ENCODE measurements around the gene PIGV. TPM values are rescaled to one million over a fixed set of nuclear protein-coding genes. Genes with fewer than 3 reads are reported as not detected.
A peak's percentile ranks its signal among the peaks of the same experiment; 100 is the strongest.

PIGV gene
- polyA plus RNA-seq, 4 donors = 3.4 to 19.6 (median 8.5) TPM

DNA sequence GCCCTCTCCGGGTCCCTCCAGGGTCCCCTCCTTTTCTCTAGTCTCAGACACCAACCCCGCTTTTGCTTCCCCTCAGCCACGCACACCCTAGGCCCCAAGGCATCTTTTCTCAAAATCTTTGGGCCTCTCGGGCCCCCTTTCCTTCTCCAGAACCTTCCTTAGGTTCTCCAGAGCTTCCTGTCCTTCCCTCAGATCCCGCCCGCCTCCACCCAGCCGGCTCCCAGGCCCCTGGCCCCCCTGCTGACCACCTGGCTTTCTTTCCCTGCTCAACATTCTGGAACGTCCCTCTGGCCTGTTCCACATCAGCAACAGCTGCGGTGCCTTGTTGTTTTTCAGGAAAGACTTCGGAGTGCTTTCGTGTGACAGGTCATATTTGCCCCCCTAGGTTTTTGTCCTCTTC is 39.9 kb downstream of the PIGV start:
- H3K9me3 ChIP-seq (ENCODE audit: control insufficient read depth in 2 of 2, insufficient read depth in 1 of 2, low read depth in 1 of 2, low read length in 1 of 2) = no peaks in the 10 kb centered on the region
- H3K4me1 ChIP-seq (ENCODE audit: control insufficient read depth in 3 of 3, insufficient read depth in 2 of 3, low read depth in 1 of 3, low read length in 2 of 3) = peaks cover 5 to 16% (median 11%) of the 10 kb centered on the region in 3 donors
- no peak for FAIRE-seq
- WGBS, 3 donors = 42 to 54% (median 49%) methylated on average over 11 of the region's 11 CpGs
- H3K27ac ChIP-seq (ENCODE audit: low read depth in 1 of 3, low read length in 2 of 3) = peak overlapping the region in 1 of 3 donors; percentile 39
- no peaks in the 10 kb centered on the region for H3K27me3 ChIP-seq (ENCODE audit: control insufficient read depth in 3 of 3, insufficient read depth in 3 of 3, low read length in 3 of 3)
- H3K36me3 ChIP-seq (ENCODE audit: control insufficient read depth in 3 of 3, insufficient read depth in 2 of 3, low read depth in 1 of 3, low read length in 3 of 3) = peaks cover 2 to 29% (median 2%) of the 10 kb centered on the region in 3 donors
- no peak for DNase-seq
- peak overlapping the region in 2 of 3 donors; percentile 59 to 83 for H3K4me3 ChIP-seq (ENCODE audit: low read depth in 1 of 3, low read length in 3 of 3)

- Histone ChIP-seq H3K27me3 (ENCODE audit: control insufficient read depth in 3 of 3, insufficient read depth in 3 of 3, low read length in 3 of 3) (no peaks in the 10 kb centered on the region), H3K36me3 (ENCODE audit: control insufficient read depth in 3 of 3, insufficient read depth in 2 of 3, low read depth in 1 of 3, low read length in 3 of 3) (peaks cover 2 to 35% (median 4%) of the 10 kb centered on the region in 3 donors), H3K4me3 (ENCODE audit: low read depth in 1 of 3, low read length in 3 of 3) (no peak overlapping the region), H3K27ac (ENCODE audit: low read depth in 1 of 3, low read length in 2 of 3) (peak overlapping the region in 1 of 3 donors; percentile 62), H3K4me1 (ENCODE audit: control insufficient read depth in 3 of 3, insufficient read depth in 2 of 3, low read depth in 1 of 3, low read length in 2 of 3) (peaks cover 5 to 16% (median 11%) of the 10 kb centered on the region in 3 donors), H3K9me3 (ENCODE audit: control insufficient read depth in 2 of 2, insufficient read depth in 1 of 2, low read depth in 1 of 2, low read length in 1 of 2) (no peaks in the 10 kb centered on the region)
- FAIRE-seq (no peak), DNase-seq (no peak)
- WGBS, 3 donors = 46 to 70% (median 48%) methylated on average over 4 of the region's 4 CpGs
Measured at GRCh38 chr1:26828411-26828991, 40.8 kb downstream of the PIGV start.

GRCh38 chr1:26829184-26829911 is 41.6 kb downstream of the PIGV start:
- peak overlapping the region in 1 of 3 donors; percentile 7 for H3K27ac ChIP-seq (ENCODE audit: low read depth in 1 of 3, low read length in 2 of 3)
- FAIRE-seq (no peak), DNase-seq (no peak)
- peaks cover 5 to 16% (median 11%) of the 10 kb centered on the region in 3 donors for H3K4me1 ChIP-seq (ENCODE audit: control insufficient read depth in 3 of 3, insufficient read depth in 2 of 3, low read depth in 1 of 3, low read length in 2 of 3)
- H3K4me3 ChIP-seq (ENCODE audit: low read depth in 1 of 3, low read length in 3 of 3) = no peak overlapping the region
- peaks cover 6 to 43% (median 8%) of the 10 kb centered on the region in 3 donors for H3K36me3 ChIP-seq (ENCODE audit: control insufficient read depth in 3 of 3, insufficient read depth in 2 of 3, low read depth in 1 of 3, low read length in 3 of 3)
- no peaks in the 10 kb centered on the region for H3K9me3 ChIP-seq (ENCODE audit: control insufficient read depth in 2 of 2, insufficient read depth in 1 of 2, low read depth in 1 of 2, low read length in 1 of 2)
- no peaks in the 10 kb centered on the region for H3K27me3 ChIP-seq (ENCODE audit: control insufficient read depth in 3 of 3, insufficient read depth in 3 of 3, low read length in 3 of 3)
- 86% methylated on average over 6 of the region's 6 CpGs for WGBS, 3 donors

DNA sequence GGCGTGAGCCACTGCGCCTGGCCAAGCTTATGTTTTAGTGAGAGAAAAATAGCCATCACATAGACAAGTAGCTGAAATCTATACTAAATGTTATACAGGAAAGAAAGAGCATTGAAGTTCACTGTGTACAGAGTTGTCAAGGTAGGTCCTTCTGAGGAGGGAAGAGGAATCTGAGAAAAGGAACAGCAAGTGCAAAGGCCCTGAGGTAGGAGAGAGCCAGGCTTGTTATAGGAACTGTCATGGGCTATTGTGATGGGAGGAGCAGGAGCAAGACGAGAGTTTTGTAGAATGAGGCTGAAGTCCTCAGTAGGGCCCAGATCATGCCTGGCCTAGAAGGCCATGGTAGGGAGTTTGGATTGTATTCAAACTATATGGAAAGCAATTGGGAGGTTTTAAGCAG is 43.3 kb downstream of the PIGV start:
- Histone ChIP-seq H3K4me3 (ENCODE audit: low read depth in 1 of 3, low read length in 3 of 3) (no peak overlapping the region), H3K27ac (ENCODE audit: low read depth in 1 of 3, low read length in 2 of 3) (peak overlapping the region in 1 of 3 donors; percentile 11), H3K36me3 (ENCODE audit: control insufficient read depth in 3 of 3, insufficient read depth in 2 of 3, low read depth in 1 of 3, low read length in 3 of 3) (peaks cover 8 to 58% (median 9%) of the 10 kb centered on the region in 3 donors), H3K27me3 (ENCODE audit: control insufficient read depth in 3 of 3, insufficient read depth in 3 of 3, low read length in 3 of 3) (no peaks in the 10 kb centered on the region), H3K4me1 (ENCODE audit: control insufficient read depth in 3 of 3, insufficient read depth in 2 of 3, low read depth in 1 of 3, low read length in 2 of 3) (peaks cover 4 to 13% (median 9%) of the 10 kb centered on the region in 3 donors), H3K9me3 (ENCODE audit: control insufficient read depth in 2 of 2, insufficient read depth in 1 of 2, low read depth in 1 of 2, low read length in 1 of 2) (no peaks in the 10 kb centered on the region)
- 94 to 95% (median 95%) methylated on average over 3 of the region's 3 CpGs for WGBS, 3 donors
- FAIRE-seq (no peak), DNase-seq (no peak)

GRCh38 chr1:26831546-26832248 is 43.9 kb downstream of the PIGV start:
- H3K27me3 ChIP-seq (ENCODE audit: control insufficient read depth in 3 of 3, insufficient read depth in 3 of 3, low read length in 3 of 3) = no peaks in the 10 kb centered on the region
- H3K36me3 ChIP-seq (ENCODE audit: control insufficient read depth in 3 of 3, insufficient read depth in 2 of 3, low read depth in 1 of 3, low read length in 3 of 3) = peaks cover 8 to 63% (median 12%) of the 10 kb centered on the region in 3 donors
- H3K27ac ChIP-seq (ENCODE audit: low read depth in 1 of 3, low read length in 2 of 3) = peak overlapping the region in 1 of 3 donors; percentile 12
- 51 to 69% (median 54%) methylated on average over 3 of the region's 3 CpGs for WGBS, 3 donors
- DNase-seq (no peak), FAIRE-seq (no peak)
- H3K4me1 ChIP-seq (ENCODE audit: control insufficient read depth in 3 of 3, insufficient read depth in 2 of 3, low read depth in 1 of 3, low read length in 2 of 3) = peaks cover 3 to 11% (median 9%) of the 10 kb centered on the region in 3 donors
- H3K4me3 ChIP-seq (ENCODE audit: low read depth in 1 of 3, low read length in 3 of 3) = no peak overlapping the region
- H3K9me3 ChIP-seq (ENCODE audit: control insufficient read depth in 2 of 2, insufficient read depth in 1 of 2, low read depth in 1 of 2, low read length in 1 of 2) = no peaks in the 10 kb centered on the region

DNA sequence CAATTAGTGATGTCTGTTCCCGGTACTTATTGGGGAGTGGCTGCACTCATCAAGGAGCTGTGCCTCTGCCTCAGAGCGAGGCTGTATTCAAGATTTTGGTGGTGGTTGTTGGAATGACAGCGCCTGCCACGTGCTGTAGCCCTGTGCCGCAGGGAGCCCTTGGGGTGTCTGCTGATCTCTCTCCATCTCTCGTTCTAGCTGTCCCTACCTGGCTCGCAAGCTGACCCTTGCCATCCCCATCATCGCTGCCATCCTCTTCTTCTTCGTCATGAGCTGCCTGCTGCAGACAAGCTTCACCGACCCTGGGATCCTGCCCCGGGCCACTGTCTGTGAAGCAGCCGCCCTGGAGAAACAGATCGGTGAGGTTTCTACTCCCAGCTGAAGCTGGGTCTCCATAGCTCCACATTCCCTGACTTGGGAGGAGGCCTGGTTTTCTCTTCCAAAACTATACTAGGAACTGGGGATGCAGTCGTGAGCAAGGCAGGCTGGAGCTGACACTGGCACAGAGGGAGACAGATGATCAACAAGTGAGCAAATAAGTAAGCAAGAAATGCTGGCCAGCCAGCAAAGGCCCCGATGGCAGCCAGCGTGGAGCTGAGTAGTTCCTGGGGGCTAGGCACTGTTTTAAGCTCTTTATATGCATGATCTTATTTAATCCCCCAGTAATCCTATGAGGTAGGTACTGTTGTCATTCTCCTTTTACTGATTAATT is 44.7 kb downstream of the PIGV start:
- H3K36me3 ChIP-seq (ENCODE audit: control insufficient read depth in 3 of 3, insufficient read depth in 2 of 3, low read depth in 1 of 3, low read length in 3 of 3) = peaks cover 8 to 63% (median 12%) of the 10 kb centered on the region in 3 donors
- no peak for DNase-seq
- peak overlapping the region in 2 of 3 donors; percentile 12 to 94 for H3K27ac ChIP-seq (ENCODE audit: low read depth in 1 of 3, low read length in 2 of 3)
- no peak overlapping the region for H3K4me3 ChIP-seq (ENCODE audit: low read depth in 1 of 3, low read length in 3 of 3)
- H3K9me3 ChIP-seq (ENCODE audit: control insufficient read depth in 2 of 2, insufficient read depth in 1 of 2, low read depth in 1 of 2, low read length in 1 of 2) = no peaks in the 10 kb centered on the region
- peaks cover 3 to 9% (median 9%) of the 10 kb centered on the region in 3 donors for H3K4me1 ChIP-seq (ENCODE audit: control insufficient read depth in 3 of 3, insufficient read depth in 2 of 3, low read depth in 1 of 3, low read length in 2 of 3)
- no peaks in the 10 kb centered on the region for H3K27me3 ChIP-seq (ENCODE audit: control insufficient read depth in 3 of 3, insufficient read depth in 3 of 3, low read length in 3 of 3)
- no peak for FAIRE-seq
- 87 to 91% (median 91%) methylated on average over 16 of the region's 16 CpGs for WGBS, 3 donors

GRCh38 chr1:26833432-26834405 is 46.0 kb downstream of the PIGV start:
- no peak for FAIRE-seq
- H3K4me1 ChIP-seq (ENCODE audit: control insufficient read depth in 3 of 3, insufficient read depth in 2 of 3, low read depth in 1 of 3, low read length in 2 of 3) = no peaks in the 10 kb centered on the region

More at GRCh38 chr1:26833432-26834405, 46.0 kb downstream of the PIGV start:
- no peak overlapping the region for H3K4me3 ChIP-seq (ENCODE audit: low read depth in 1 of 3, low read length in 3 of 3)
- 71 to 88% (median 71%) methylated on average over 22 to 23 of the region's 23 CpGs for whole genome bisulfite sequencing, 3 donors
- H3K36me3 ChIP-seq (ENCODE audit: control insufficient read depth in 3 of 3, insufficient read depth in 2 of 3, low read depth in 1 of 3, low read length in 3 of 3) = peaks cover 8 to 70% (median 12%) of the 10 kb centered on the region in 3 donors
- H3K27me3 ChIP-seq (ENCODE audit: control insufficient read depth in 3 of 3, insufficient read depth in 3 of 3, low read length in 3 of 3) = no peaks in the 10 kb centered on the region
- H3K9me3 ChIP-seq (ENCODE audit: control insufficient read depth in 2 of 2, insufficient read depth in 1 of 2, low read depth in 1 of 2, low read length in 1 of 2) = no peaks in the 10 kb centered on the region
- peak in 1 of 2 donors; percentile 69 for DNase-seq
- H3K27ac ChIP-seq (ENCODE audit: low read depth in 1 of 3, low read length in 2 of 3) = peak overlapping the region in 2 of 3 donors; percentile 68 to 94
